Epithelial cell of esophagus (primary cell): ENCODE data around the gene ZNF655.

Experiments used
- DNase-seq: peaks from one replicate; pipeline ENCODE4 v3.0.0; 2010; ENCODE audit warnings: low read depth
- H3K4me3 ChIP-seq: 2 replicates; pipeline ENCODE4 v1.5.1; 2011; ENCODE audit warnings: mild to moderate bottlenecking, low read length, control low read depth
- TF ChIP-seq, protein P1 (sequence below): IDR thresholded peaks from 2 replicates; pipeline ENCODE4 v1.5.1; 2011; ENCODE audit warnings: low read depth, mild to moderate bottlenecking, low read length, control low read depth, inconsistent platforms; ENCODE audit not compliant: insufficient read depth; ENCODE audit errors: missing control alignments

Gene ZNF655

DNA sequence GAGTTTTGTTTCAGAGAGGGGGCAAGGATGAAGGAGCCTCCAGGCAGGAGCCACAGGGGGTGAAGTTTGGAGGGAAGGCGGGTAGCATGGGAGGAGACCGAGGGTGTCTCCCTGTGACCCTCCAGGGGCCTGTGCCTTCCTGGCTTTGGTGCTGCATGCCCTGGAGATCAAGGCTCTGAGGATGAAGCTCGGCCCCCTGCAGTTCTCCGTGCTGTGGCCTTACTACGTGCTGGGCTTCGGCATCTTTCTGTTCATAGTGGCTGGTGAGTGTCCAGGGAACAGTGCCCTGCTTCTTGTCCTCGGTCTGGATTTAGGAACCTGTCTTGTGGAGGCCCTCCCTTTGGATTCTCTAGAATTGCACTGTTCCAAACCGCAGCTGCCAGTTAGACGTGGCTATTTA lies 49.1 kb downstream of the ZNF655 start:
- DNase-seq = no peak
- TF ChIP-seq, protein P1, sequence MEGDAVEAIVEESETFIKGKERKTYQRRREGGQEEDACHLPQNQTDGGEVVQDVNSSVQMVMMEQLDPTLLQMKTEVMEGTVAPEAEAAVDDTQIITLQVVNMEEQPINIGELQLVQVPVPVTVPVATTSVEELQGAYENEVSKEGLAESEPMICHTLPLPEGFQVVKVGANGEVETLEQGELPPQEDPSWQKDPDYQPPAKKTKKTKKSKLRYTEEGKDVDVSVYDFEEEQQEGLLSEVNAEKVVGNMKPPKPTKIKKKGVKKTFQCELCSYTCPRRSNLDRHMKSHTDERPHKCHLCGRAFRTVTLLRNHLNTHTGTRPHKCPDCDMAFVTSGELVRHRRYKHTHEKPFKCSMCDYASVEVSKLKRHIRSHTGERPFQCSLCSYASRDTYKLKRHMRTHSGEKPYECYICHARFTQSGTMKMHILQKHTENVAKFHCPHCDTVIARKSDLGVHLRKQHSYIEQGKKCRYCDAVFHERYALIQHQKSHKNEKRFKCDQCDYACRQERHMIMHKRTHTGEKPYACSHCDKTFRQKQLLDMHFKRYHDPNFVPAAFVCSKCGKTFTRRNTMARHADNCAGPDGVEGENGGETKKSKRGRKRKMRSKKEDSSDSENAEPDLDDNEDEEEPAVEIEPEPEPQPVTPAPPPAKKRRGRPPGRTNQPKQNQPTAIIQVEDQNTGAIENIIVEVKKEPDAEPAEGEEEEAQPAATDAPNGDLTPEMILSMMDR = no peak
- no peak overlapping the region for H3K4me3 ChIP-seq

DNA sequence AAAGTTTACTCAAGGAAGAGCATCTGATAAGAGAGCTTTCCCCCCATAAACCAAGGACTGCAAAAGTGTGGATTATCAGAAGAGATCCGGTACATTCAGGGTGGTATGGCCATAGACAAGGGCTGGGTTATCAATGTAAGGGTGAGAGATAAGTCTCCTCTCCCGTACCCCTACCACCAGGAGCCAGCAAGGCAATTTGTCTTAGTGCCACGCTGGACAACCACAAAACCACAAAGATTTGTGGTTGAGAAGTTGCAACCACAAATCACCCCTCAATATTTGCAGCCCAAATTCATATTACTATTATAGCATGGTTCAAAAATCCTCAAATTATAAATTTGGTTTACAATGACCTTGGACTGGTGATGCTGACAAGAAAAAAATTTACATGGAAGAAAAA lies 56.1 kb downstream of the ZNF655 start:
- TF ChIP-seq, protein P1 = no peak
- no peak overlapping the region for H3K4me3 ChIP-seq
- no peak for DNase-seq

DNA sequence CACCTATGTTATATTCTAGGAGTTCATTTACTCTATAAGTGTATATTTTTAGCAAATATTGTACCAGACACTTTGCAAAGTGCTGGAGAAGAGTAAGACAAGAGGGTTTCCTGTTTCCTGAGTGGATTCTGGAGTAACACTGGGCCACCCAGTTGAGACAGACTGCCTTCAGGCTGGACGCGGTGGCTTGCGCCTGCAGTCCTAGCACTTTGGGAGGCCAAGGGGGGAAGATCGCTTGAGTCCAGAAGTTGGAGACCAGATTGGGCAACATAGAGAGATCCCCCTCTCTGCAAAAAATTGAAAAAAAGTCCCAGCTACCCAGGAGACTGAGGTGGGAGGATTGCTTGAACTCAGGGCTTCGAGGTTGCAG lies 57.5 kb downstream of the ZNF655 start:
- TF ChIP-seq, protein P1 = no peak
- peak overlapping the region; percentile 98 for H3K4me3 ChIP-seq

DNA sequence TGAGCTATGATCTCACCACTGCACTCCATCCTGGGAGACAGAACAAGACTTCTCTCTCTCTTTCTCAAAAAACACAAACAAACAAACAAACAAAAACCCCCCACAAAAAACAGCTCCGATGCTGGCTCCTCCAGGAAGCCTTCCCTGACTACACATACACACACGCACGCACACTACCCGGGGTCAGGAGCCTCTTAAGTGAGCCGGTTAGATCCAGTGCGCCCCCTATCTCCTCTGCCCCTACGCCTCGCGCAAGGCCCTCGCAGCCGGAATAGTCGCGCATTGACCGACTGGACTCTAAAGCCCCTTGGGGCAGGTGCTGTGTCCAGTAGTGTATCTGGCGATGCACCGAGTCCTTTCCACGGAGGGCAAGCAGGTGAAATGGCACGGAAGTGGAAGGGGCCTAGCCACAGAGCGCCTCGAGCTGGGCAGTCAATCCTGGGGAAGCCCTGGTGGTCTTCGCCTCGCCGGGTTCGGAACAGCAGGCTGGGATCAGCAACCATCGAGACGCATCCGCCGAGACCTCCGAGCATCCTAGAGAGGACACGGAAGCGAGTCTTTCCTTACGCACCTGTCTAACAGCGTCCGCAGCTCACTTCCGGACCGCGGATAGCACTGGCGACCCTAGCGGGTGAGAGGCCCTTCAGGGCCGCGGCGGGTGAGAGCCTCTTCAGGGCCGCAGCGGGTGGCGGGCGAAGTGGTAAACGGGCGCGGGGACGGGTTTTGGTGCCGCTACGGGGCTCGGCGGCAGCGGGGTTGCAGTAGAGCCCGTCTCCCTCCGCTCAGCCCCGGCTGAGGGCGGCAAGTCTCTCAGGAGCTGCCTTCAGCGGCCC lies 58.1 kb downstream of the ZNF655 start, which contains the start of gene ZSCAN25:
TSS of gene ZSCAN25 (plus strand) at position 588 of the 833 bp plus-strand sequence. CDS start 2,661 bp downstream, outside the sequence.
- peak; percentile 91 for DNase-seq

More for the DNA sequence above, 57.5 kb downstream of the ZNF655 start:
- DNase-seq = no peak

DNA sequence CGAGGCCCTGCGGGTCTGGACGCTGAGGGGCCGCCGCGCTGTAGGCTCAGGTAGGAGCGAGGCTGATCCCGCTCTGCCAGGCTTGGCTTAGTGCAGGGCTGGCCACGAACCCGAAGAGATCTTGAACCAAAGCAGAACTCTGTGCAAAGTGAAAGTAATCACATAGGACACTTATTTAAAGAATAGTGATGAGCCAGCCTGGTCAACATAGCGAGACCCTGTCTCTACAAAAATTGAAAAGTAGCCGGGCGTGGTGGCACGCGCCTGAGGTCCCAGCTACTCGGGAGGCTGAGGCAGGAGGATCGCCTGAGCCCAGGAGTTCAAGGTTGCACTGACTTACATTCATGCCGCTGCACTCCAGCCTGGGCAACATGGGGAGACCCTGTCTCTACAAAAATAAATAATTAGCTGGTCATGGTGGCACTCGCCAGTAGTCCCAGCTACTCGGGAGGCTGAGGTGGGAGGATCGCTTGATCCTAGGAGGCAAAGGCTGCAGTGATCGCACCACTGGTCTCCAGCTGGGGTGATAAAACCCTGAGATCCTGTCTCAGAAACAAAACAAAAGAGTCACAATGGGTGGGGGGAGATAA lies 58.8 kb downstream of the ZNF655 start:
- no peak for DNase-seq
- TF ChIP-seq, protein P1 = no peak
- H3K4me3 ChIP-seq = peak overlapping the region; percentile 98

More for the DNA sequence above, 58.1 kb downstream of the ZNF655 start, which contains the start of gene ZSCAN25:
- TF ChIP-seq, protein P1 = no peak
- H3K4me3 ChIP-seq = peak within 1 kb of the TSS; percentile 98

DNA sequence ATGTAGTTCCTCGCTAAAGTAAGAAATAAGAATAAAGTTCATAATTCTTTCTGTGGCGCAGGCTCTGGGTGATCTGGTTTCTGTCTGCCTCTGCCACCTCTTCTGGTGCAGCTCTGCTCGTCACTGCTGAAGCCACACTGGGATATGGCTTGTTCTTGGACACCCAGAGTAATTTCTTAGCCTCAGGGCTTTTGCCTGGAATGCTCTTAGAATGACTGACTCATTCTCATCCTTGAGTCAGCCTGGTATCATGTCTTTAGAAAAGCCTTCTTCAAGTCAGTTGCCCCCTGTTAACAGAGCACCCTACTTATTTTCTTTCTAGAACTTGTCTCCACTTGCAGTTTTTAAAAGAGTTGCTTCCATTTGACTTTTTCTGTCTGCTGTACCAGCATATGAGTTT lies 60.3 kb downstream of the ZNF655 start:
- TF ChIP-seq, protein P1 = no peak
- peak; percentile 96 for DNase-seq
- H3K4me3 ChIP-seq = no peak overlapping the region
